ENCODE data around the gene PAK4. TPM values are rescaled to one million over a fixed set of nuclear protein-coding genes. Genes with fewer than 3 reads are reported as not detected.

Gene PAK4
- total RNA-seq, 2 experiments from 2014 or later, result 2.7 to 6.3 TPM

GRCh38 chr19:39190768-39191167 lies 65.2 kb downstream of the PAK4 start:
- Mint-ChIP-seq H3K4me1 (ENCODE audit: low read depth) (peaks cover 9% of the 10 kb centered on the region), H3K9me3 (no peaks in the 10 kb centered on the region), H3K27ac (no peak overlapping the region), H3K27me3 (peaks cover 43% of the 10 kb centered on the region), H3K4me3 (no peak overlapping the region), H3K36me3 (ENCODE audit: low read depth) (no peaks in the 10 kb centered on the region)
- CTCF ChIA-PET, result no interaction called here
- Histone ChIP-seq H3K4me3 (ENCODE audit: low read length) (no peak overlapping the region), H3K4me1 (ENCODE audit: insufficient read depth, low read length) (peaks cover 9% of the 10 kb centered on the region), H3K9me3 (ENCODE audit: control insufficient read depth in 1 of 2, insufficient read depth in 1 of 2, low read length in 2 of 2) (peaks cover 0 to under 1% of the 10 kb centered on the region in 2 experiments), H3K27me3 (ENCODE audit: control insufficient read depth in 1 of 2, insufficient read depth in 2 of 2, low read length in 2 of 2) (peaks cover 9 to 12% of the 10 kb centered on the region in 2 experiments), H3K36me3 (ENCODE audit: insufficient read depth, low read length) (no peaks in the 10 kb centered on the region), H3K27ac (ENCODE audit: low read depth in 1 of 2, low read length in 2 of 2) (no peak overlapping the region)
- no peak for TF ChIP-seq CTCF (IDR thresholded peaks at IDR 0.05)
- no peak for ATAC-seq (ENCODE audit: poor library complexity)
- intact Hi-C loops (cut with DNase I, micrococcal nuclease), result no loop called here
- DNase-seq, result no peak
- POLR2A ChIA-PET, result no interaction called here

DNA sequence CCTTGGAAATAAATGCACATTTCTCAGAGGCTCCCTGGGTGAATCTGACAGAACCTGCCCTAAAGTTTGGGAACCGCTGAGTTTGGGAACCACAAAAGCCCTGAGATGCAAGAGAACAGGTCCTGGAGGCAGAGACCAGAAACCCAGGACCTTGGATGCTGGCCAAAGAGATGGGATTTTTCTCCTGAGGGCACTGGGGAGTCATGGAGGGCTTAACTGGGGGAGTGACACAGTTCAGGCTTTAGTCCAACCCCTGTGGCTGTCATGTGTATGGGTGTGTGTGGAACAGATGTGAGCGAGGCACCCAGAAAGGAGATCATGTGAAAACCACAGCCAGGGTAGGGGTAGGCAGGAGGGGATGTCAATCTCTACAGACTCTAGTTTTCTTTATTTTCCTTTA lies 67.3 kb downstream of the PAK4 start:
- Mint-ChIP-seq H3K36me3 (ENCODE audit: low read depth) (no peaks in the 10 kb centered on the region), H3K4me1 (ENCODE audit: low read depth) (peaks cover 23% of the 10 kb centered on the region), H3K27ac (no peak overlapping the region), H3K9me3 (no peaks in the 10 kb centered on the region), H3K27me3 (peaks cover 55% of the 10 kb centered on the region), H3K4me3 (no peak overlapping the region)
- no peak overlapping the region for H3K4me3 ChIP-seq (ENCODE audit: low read length)
- peaks cover 24 to 29% of the 10 kb centered on the region in 2 experiments for H3K27me3 ChIP-seq (ENCODE audit: control insufficient read depth in 1 of 2, insufficient read depth in 2 of 2, low read length in 2 of 2)
- peaks cover 25% of the 10 kb centered on the region for H3K4me1 ChIP-seq (ENCODE audit: insufficient read depth, low read length)
- ATAC-seq (ENCODE audit: poor library complexity) (no peak), DNase-seq (no peak)
- no peaks in the 10 kb centered on the region for H3K36me3 ChIP-seq (ENCODE audit: insufficient read depth, low read length)
- POLR2A ChIA-PET, result no interaction called here
- no peak for TF ChIP-seq CTCF (IDR thresholded peaks at IDR 0.05)
- H3K27ac ChIP-seq (ENCODE audit: low read depth in 1 of 2, low read length in 2 of 2), result no peak overlapping the region
- peaks cover 0 to 11% of the 10 kb centered on the region in 2 experiments for H3K9me3 ChIP-seq (ENCODE audit: control insufficient read depth in 1 of 2, insufficient read depth in 1 of 2, low read length in 2 of 2)
- CTCF ChIA-PET, result no interaction called here
- intact Hi-C loops (cut with DNase I, micrococcal nuclease), result no loop called here

DNA sequence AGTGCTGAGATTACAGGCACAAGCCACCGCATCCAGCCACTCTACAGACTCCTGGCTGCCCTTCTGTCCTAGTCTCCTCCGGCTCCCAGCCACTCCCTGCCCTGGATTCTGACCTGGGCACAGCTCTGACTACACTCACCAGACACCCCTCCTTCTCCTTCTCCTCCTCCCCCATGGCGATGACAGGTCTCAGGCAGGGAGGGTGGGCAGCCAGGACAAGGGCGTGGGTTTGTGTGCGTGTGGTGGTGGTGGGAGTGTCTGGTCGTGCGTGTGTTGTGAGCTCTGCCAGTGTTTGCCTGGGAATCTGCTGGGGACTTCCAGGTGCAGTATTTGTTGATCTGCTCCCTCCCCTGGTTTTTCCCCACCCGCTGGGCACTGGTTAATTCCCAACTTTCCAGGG lies 68.2 kb downstream of the PAK4 start:
- peaks cover 25% of the 10 kb centered on the region for H3K4me1 ChIP-seq (ENCODE audit: insufficient read depth, low read length)
- TF ChIP-seq CTCF (IDR thresholded peaks at IDR 0.05), result no peak
- intact Hi-C loops (cut with DNase I, micrococcal nuclease), result no loop called here
- peaks cover 0 to 11% of the 10 kb centered on the region in 2 experiments for H3K9me3 ChIP-seq (ENCODE audit: control insufficient read depth in 1 of 2, insufficient read depth in 1 of 2, low read length in 2 of 2)
- Mint-ChIP-seq H3K4me3 (no peak overlapping the region), H3K4me1 (ENCODE audit: low read depth) (peaks cover 23% of the 10 kb centered on the region), H3K27me3 (peaks cover 62% of the 10 kb centered on the region), H3K36me3 (ENCODE audit: low read depth) (no peaks in the 10 kb centered on the region), H3K27ac (no peak overlapping the region), H3K9me3 (no peaks in the 10 kb centered on the region)
- no peaks in the 10 kb centered on the region for H3K36me3 ChIP-seq (ENCODE audit: insufficient read depth, low read length)
- ChIA-PET POLR2A (no interaction called here), CTCF (interaction anchor here (0.6 kb wide), 1 partner anchor 134 kb away, joined by 3 read pairs; no protein-coding TSS in a partner anchor)
- ATAC-seq (ENCODE audit: poor library complexity) (no peak), DNase-seq (no peak)
- H3K4me3 ChIP-seq (ENCODE audit: low read length), result no peak overlapping the region
- H3K27me3 ChIP-seq (ENCODE audit: control insufficient read depth in 1 of 2, insufficient read depth in 2 of 2, low read length in 2 of 2), result peaks cover 31 to 34% of the 10 kb centered on the region in 2 experiments
- no peak overlapping the region for H3K27ac ChIP-seq (ENCODE audit: low read depth in 1 of 2, low read length in 2 of 2)

All from CD4-positive, alpha-beta T cell (primary cell).